ENCODE results near the gene RASGRP4. TPM values are rescaled to one million over a fixed set of nuclear protein-coding genes. Genes with fewer than 3 reads are reported as not detected.

RASGRP4 gene
- total RNA-seq, 1 experiment from 2014 or later: not detected

GRCh38 chr19:38386971-38387549, 39.0 kb downstream of the RASGRP4 start:
- ChIA-PET POLR2A (ENCODE audit: low non-redundant PET) (no interaction called here), CTCF (interaction anchor here (1.1 to 1.7 kb wide), 2 partner anchors 13 to 16 kb away, joined by 6 to 14 read pairs; partner anchors contain the start of genes FAM98C and PSMD8)
- DNase-seq (ENCODE audit: low spot score): no peak
- Histone ChIP-seq H3K4me1 (ENCODE audit: insufficient read depth, low read length, poor library complexity, severe bottlenecking) (peaks cover 6% of the 10 kb centered on the region), H3K27me3 (replicated peaks; ENCODE audit: insufficient read depth, low read depth, low read length, poor library complexity) (no peaks in the 10 kb centered on the region), H3K27ac (ENCODE audit: low read depth, low read length, poor library complexity, severe bottlenecking) (peak overlapping the region; percentile 76), H3K4me3 (ENCODE audit: low read depth, low read length, poor library complexity, severe bottlenecking) (peak overlapping the region; percentile 80), H3K9me3 (ENCODE audit: low read depth, low read length, poor library complexity, severe bottlenecking) (no peaks in the 10 kb centered on the region), H3K36me3 (ENCODE audit: insufficient read depth, low read length, poor library complexity, severe bottlenecking) (peaks cover 26% of the 10 kb centered on the region)
- TF ChIP-seq CTCF (conservative IDR thresholded peaks at IDR 0.05; ENCODE audit: low read depth, low read length) (no peak), EZH2 (IDR thresholded peaks at IDR 0.05; ENCODE audit: borderline replicate concordance, low read depth, low read length, poor library complexity, severe bottlenecking) (no peak)
- intact Hi-C loops (cut with micrococcal nuclease; ENCODE audit: unreplicated experiment): no loop called here
- no TSS peak for BruUV-seq (replicated peaks)

- no TSS peak for BruUV-seq (replicated peaks)
- Histone ChIP-seq H3K27me3 (replicated peaks; ENCODE audit: insufficient read depth, low read depth, low read length, poor library complexity) (no peaks in the 10 kb centered on the region), H3K36me3 (ENCODE audit: insufficient read depth, low read length, poor library complexity, severe bottlenecking) (peaks cover 32% of the 10 kb centered on the region), H3K4me3 (ENCODE audit: low read depth, low read length, poor library complexity, severe bottlenecking) (no peak overlapping the region), H3K27ac (ENCODE audit: low read depth, low read length, poor library complexity, severe bottlenecking) (no peak overlapping the region), H3K4me1 (ENCODE audit: insufficient read depth, low read length, poor library complexity, severe bottlenecking) (peaks cover 6% of the 10 kb centered on the region), H3K9me3 (ENCODE audit: low read depth, low read length, poor library complexity, severe bottlenecking) (no peaks in the 10 kb centered on the region)
- CTCF ChIA-PET: no interaction called here
- intact Hi-C loops (cut with micrococcal nuclease; ENCODE audit: unreplicated experiment): no loop called here
- DNase-seq (ENCODE audit: low spot score): no peak
- POLR2A ChIA-PET (ENCODE audit: low non-redundant PET): no interaction called here
- no peak for TF ChIP-seq CTCF (conservative IDR thresholded peaks at IDR 0.05; ENCODE audit: low read depth, low read length)
- no peak for TF ChIP-seq EZH2 (IDR thresholded peaks at IDR 0.05; ENCODE audit: borderline replicate concordance, low read depth, low read length, poor library complexity, severe bottlenecking)
Measured at GRCh38 chr19:38386300-38386970, 39.6 kb downstream of the RASGRP4 start.

GRCh38 chr19:38385804-38386257, 40.2 kb downstream of the RASGRP4 start:
- peaks cover 6% of the 10 kb centered on the region for H3K4me1 ChIP-seq (ENCODE audit: insufficient read depth, low read length, poor library complexity, severe bottlenecking)
- ChIA-PET CTCF (no interaction called here), POLR2A (ENCODE audit: low non-redundant PET) (no interaction called here)
- H3K27ac ChIP-seq (ENCODE audit: low read depth, low read length, poor library complexity, severe bottlenecking): no peak overlapping the region
- H3K4me3 ChIP-seq (ENCODE audit: low read depth, low read length, poor library complexity, severe bottlenecking): no peak overlapping the region
- H3K27me3 ChIP-seq (replicated peaks; ENCODE audit: insufficient read depth, low read depth, low read length, poor library complexity): no peaks in the 10 kb centered on the region
- BruUV-seq (replicated peaks): no TSS peak
- no peak for DNase-seq (ENCODE audit: low spot score)
- no peak for TF ChIP-seq CTCF (conservative IDR thresholded peaks at IDR 0.05; ENCODE audit: low read depth, low read length)
- H3K36me3 ChIP-seq (ENCODE audit: insufficient read depth, low read length, poor library complexity, severe bottlenecking): peaks cover 38% of the 10 kb centered on the region
- H3K9me3 ChIP-seq (ENCODE audit: low read depth, low read length, poor library complexity, severe bottlenecking): no peaks in the 10 kb centered on the region
- intact Hi-C loops (cut with micrococcal nuclease; ENCODE audit: unreplicated experiment): no loop called here

Data from A673 (cell line).